OCI-M2 (cell line): ENCODE data around the gene RBM11.
"Not testable (repeated sequence)": the region's sequence is repeated elsewhere in the genome, so short reads cannot be mapped to it uniquely, and the experiment has no call there.

Source experiments
- DNase-seq: peaks from one replicate; lab custom pipeline; 2025; ENCODE audit not compliant: unreplicated experiment; lab: John Stamatoyannopoulos, UW

Gene RBM11, protein sequence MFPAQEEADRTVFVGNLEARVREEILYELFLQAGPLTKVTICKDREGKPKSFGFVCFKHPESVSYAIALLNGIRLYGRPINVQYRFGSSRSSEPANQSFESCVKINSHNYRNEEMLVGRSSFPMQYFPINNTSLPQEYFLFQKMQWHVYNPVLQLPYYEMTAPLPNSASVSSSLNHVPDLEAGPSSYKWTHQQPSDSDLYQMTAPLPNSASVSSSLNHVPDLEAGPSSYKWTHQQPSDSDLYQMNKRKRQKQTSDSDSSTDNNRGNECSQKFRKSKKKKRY

DNA sequence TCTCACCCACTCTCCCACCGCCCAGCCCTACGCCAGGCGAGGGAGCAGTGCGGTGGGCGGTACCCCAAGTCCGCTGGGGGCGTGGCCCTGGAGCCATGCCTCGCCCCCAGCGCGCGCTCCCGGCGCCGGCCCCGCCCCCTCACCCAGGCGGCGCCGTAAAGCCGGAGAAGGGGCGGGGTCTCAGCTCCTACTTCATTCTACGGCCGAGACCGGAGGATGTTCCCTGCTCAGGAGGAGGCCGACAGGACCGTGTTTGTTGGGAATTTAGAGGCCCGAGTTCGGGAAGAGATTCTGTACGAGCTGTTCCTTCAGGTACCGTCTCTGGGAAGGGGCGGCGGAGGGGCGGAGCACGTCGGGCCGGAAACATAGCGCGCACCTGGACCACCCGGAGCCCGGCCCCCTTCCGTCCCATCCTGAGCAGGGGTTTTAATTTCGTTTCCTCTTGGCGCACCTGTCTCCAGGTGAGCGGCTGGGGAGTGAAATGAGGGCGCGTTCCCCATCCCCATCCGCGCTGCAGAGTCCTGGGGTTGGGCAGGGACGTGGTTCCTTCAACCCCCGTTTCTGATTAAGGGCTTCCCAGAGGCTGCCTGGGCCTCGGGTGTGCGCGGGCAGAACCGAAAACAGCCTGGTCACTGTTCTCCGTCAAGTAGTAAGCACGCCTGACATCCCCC lies at the start of gene RBM11:
RBM11 (plus strand) TSS at position 187 of the 671 bp plus-strand sequence; CDS start at position 217, 30 bp downstream.
- peak; percentile 29 for DNase-seq

DNA sequence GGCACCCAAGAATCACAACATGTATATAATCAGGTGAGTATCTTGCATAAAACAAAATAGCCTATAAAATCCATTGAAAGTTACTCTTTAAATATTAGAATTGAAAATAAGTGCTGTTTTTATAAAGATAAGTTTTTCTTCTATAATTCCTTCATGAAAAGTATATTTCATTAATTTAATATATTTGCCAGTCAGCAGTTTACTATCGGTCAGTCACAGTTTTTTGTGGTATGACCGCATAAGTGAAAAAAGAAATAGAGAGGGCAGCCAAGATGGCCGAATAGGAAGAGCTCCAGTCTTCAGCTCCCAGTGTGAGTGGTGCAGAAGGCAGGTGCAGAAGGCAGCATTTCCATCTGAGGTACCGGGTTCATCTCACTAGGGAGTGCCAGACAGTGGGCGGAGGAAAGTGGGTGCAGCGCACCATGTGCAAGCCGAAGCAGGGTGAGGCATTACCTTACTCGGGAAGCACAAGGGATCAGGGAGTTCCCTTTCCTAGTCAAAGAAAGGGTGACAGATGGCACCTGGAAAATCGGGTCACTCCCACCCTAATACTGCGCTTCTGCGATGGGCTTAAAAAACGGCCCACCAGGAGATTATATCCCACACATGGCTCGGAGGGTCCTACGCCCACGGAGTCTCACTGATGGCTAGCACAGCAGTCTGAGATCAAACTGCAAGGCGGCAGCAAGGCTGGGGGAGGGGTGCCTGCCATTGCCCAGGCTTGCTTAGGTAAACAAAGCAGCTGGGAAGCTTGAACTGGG lies 49.3 kb upstream of the RBM11 start:
- not testable (repeated sequence) for DNase-seq

DNA sequence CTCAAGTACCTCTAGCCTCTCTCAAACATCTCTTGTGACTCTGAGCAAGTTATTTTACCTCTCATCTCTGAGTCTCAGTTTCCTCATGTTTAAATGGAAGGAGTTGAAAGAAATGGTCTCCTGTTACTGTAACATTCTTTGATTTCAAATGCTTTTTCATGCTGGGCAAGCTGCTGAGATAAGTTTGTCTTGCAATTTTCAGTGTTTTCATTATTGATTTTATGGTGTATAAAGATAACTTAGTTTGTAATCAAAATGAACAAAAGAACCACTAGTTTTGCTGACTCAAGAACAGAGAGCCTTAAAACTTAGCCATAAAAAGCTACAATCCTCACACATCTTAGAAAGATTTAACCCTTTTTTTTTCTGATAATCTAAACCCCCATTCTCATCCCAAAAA lies 9.7 kb upstream of the RBM11 start:
- no peak for DNase-seq

DNA sequence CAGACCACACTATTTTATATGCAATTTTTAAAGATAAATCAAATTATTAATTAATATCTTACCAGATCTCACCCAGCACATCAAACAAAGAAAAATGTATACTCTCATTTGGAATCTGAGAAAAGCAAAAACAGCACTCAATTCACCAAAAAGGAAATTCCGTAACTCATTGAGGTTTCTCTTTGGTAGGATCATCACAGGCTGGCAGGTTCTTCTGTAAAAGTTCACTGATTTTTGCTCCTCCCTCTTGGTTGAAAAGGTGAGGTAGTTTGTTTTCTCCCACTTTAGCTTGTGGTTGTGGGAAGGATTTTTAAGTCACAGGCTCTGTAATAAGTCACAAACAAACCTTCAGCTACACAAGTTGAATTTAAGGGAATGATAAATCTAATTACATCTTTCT lies 5.2 kb upstream of the RBM11 start, which contains the start of gene LIPI:
LIPI (minus strand) TSS at position 218 of the 400 bp plus-strand sequence; CDS start at position 108, 110 bp downstream.
- no peak for DNase-seq

DNA sequence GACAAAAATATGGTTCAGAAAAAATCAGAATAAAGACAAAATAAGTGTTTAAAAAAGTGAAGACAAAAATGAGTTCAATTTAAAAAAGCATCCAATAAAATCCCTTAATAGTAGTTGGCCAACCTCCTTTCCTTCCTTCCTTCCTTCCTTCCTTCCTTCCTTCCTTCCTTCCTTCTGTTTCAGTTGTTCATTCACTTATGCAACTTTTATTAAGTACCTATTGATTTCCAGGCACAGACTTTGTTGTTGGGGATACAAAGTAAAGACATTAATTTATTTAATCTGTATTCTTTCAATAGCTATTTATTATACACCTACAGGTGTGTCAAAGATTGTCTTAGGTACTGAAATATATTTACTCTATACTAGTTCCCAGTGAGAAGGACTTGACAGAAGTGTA lies 2.8 kb upstream of the RBM11 start:
- DNase-seq, result no peak

DNA sequence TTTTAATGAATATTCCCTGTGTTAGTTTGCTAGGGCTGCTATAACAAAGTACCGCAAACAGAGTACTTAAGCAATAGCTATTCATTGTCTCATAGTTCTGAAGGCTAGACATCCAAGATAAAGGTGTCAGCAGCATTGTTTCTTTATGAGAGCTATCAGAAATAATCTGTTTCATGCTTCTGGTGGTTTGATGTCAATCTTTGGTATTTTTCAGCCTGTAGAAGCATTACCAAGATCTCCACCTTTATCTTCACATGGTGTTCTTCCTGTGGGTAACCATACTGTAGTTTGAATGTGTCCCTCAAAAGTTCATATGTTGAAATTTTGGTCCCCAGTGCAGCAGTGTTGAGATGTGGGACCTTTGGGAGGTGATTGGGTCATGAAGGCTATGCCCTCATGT lies 7.4 kb downstream of the RBM11 start:
- no peak for DNase-seq

DNA sequence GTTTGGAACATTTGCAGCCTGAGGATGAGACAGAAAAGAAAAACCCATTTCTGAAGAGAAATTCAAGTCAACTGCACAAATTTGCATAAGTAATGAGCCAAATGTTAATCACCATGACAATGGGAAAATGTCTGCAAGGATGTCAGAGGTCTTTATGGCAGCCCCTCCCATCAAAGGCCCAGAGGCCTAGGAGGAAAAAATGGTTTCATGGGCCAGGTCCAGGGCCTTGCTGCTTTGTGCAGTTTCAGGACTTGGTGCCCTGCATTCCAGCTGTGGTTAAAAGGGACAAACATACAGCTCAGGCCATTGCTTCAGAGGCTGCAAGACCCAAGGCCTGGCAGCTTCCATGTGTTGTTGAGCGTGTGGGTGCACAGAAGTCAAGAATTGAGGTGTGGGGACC lies 13.4 kb downstream of the RBM11 start:
- DNase-seq, result no peak

DNA sequence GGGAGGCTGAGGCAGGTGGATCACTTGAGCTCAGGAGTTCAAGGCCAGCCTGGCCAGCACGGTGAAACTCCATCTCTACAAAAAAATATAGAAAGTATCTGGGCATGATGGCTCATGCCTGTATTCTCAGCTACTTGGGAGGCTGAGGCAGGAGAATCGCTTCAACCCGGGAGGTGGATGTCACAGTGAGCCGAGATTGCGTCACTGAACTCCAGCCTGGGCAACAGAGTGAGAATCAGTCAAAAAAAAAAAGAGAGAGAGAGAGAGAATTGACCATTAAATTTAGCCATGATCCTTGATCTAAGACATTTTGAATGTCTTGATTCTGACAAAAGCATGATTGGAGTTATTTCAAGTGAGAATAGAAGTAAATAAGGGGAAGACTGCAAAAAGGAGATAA lies 19.1 kb downstream of the RBM11 start:
- DNase-seq, result no peak

DNA sequence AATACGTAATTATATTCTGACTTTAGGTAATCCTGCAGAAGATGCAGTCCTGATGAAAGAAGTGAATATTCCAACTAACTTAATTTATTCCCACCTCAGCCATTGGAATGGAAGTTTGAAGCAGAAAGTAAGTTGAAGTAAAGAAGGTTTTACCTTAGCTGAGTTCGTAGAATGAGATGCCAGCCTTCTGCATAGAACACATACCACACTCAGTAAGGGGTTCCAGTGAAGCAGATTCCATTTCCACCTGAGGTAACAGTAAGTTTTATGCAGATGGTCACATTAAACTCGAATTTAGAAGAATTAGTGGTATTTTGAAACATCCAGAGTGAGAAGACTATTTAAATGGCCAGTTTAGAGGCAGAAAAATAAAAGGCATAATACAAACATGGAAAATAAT lies 20.2 kb downstream of the RBM11 start:
- no peak for DNase-seq

DNA sequence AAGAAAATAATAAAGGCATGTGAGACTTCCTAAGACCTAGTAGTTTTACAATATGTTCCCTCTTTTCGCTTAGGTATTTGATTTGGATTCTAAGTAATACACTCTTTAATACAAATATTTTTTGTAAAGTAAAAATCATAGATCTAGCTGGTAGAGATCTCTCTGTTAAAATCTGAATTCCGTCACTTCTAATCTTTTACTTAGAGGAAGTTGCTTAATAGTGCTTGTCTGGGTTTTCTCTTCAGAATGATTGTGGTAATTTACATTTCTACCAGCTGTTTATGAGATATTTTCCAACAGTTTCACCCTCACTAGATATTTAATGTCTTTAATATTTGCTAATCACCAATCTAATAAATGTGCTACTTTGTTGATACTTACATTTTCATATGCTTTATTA lies 23.3 kb downstream of the RBM11 start:
- no peak for DNase-seq

DNA sequence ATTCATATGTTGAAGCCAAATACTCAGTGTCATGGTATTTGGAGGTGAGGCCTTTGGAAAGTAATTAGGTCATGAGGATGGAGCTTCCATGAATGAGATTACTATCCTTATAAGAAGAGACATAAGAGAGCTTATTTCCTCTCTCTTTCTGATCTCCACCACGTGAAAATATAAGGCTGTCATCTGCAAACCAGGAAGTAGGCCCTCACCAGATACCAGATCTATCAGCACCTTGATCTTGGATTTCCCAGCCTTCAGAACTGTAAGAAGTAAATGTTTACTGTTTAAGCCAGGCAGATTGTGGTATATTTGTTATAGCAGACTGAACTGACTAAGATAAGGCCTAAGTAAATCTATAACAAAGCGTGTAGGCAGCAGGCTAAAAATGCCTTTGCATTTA lies 25.3 kb downstream of the RBM11 start:
- no peak for DNase-seq

DNA sequence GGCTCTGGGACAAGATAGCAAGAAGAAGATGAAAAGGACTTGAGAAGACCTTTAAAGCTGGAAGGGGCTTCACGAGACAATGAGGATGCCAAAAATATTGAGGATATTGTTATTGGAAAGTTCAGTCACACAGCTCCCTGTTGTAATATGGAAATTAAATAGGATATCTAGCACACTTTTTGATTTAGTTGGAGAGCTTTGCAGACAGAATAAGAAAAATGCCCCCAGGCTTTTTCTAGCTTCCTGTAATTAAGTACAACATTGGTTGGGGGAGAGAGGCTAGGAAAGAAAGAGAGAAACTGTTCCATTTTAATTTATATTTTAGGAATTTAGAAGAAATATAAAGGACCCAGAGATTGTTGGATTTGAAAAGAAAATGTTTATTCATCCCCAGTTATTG lies 27.5 kb downstream of the RBM11 start:
- no peak for DNase-seq

DNA sequence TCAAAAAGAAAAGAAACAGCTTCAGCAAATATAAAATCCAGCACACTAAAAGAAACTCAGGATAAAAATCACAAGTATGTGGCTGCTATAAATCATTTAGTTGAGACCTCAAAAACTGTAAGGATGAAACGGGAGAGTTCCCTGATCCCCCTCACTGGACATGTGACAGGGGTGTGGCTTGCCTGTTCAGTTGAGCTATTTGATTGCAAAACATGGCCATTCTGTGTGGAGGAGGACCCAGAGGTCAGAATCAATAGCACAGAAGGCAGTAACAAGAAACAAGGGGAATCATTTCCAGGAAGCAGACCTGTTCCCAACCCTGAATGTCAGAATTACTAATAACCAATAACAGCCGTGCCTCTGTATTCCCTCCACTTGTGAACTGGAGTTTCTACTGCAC lies 27.9 kb downstream of the RBM11 start:
- no peak for DNase-seq

DNA sequence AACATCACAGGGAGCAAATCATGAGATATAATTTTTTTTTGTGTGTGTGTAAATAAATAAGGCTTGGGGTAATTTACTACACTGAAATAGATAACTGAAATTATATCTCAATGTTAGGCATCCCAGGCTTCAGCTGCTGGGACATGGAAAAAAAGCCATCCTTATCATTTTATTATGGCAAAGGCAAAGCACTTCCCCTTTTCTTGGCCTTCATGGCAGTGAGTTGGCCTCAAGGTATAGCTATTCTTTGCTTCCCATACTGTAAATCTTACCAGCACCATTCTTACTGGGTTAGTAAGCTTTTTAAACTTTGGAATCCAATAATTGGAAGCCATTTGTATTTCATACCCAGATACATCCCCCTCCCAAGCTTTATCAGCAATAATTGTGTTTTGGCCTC lies 29.0 kb downstream of the RBM11 start:
- no peak for DNase-seq

DNA sequence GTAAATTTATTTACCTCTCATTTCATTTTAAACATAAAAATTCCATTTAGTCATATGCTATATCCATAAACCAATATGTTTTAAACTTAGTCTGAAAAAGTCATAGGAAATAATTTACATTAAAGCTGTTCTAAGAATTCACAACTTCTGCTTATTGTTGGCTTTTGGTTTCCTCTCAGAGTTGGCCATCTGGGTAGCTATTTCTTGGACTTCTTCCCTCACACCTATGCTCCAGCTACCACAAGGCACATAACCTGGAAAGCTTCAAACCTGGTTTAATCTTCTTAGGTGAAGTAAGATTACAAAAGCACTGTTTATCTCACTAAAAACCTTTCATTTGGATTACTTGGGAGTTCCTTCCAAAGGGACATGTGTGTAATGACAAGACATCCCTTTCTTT lies 29.8 kb downstream of the RBM11 start:
- no peak for DNase-seq

DNA sequence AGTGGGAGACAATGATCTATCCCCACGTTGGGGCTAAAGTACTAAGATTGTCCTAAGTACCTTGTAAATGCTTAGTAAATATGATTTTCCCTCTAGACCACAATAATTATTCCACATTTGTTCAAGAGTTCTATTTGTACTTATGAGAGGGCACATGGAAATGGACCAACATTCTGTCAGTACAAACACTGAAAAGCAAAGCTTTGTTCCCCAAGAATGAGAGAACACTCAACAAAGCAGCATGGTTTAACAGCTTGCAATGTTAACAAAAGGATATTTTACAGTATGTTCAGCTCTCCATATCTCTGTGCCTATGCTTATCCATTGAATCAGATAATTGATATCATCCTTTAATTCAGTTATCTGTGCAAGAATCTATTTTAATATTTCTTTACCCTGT lies 35.4 kb downstream of the RBM11 start:
- no peak for DNase-seq

DNA sequence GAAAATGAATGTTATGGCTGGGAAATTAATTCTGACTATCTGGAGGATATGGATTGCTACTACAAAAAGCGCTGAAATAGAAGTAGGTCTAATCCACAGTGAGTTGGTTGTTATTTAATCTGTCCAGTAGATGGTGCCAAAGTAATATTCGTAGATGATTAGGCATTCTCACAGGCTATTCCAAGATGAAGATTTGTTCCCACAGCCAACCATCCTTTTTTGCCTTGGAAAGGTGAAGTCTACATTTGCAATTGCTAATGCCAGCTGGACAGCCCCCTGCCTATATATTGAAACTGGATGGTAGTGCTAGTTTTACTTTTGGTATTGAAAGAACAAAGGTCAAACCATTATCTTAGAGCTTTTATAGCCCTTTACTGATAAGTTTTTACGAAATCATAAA lies 43.8 kb downstream of the RBM11 start:
- no peak for DNase-seq

DNA sequence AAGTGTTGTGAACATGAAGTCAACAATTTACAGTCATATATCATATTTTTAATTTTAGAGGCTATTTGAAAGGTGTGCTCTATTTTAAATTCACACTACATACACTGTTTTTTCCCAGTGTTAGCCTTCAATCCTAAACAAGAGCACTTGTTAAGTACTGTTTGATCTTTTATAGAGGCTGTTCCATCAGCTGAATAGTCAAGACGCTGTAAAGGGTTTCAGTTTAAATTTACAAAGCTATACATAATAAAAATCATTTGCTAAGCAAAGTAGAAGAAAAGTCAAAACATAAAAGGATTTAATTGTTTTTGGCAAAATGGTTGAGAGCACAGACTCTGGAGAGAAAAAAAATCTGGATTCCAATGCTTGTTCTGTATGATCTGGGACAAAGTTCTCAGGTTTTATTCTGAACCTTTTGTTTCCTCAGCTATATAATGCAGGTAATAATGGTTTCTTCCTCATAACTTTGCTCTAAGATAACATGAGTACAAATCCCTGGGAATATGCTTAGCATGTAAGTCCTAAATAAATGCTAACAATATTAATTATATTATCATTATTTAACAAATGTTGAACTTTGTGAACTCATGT lies 44.3 kb downstream of the RBM11 start:
- no peak for DNase-seq

DNA sequence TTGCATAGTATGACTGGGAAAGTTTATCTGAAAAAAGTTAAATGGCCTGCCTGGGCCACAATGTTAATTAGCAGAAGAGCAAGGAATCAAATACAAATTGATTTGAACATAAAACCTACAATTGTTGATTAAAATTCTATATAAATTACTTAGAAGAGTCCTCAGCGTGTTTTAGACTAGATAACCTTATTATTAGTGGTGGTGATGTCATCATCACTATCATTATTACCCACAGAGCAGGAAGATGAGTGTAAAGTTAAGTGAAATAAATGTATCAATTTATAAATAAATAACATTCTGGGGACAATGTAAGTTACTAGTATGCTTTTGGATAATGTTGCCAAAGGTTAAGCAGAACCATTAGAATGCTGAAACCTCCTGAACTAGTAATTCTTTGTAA lies 46.1 kb downstream of the RBM11 start:
- DNase-seq, result no peak

DNA sequence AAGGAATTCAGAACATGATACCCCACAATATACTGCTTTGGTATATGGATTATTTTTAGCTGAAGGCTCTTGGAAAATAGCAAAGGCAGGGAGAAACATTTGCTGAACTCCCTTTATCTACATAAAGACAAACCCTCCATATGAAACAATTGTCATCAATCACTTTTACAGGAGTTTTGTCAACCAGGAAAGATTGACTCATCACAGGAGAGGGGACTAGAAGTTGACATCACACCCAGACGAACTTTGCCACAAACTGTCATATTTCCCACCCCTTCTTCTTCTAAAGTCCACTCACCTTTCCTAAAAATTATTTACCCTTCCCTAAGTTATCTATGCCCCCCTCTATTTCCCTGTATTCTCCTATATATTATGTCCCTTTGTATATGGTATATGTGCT lies 47.9 kb downstream of the RBM11 start:
- no peak for DNase-seq

DNA sequence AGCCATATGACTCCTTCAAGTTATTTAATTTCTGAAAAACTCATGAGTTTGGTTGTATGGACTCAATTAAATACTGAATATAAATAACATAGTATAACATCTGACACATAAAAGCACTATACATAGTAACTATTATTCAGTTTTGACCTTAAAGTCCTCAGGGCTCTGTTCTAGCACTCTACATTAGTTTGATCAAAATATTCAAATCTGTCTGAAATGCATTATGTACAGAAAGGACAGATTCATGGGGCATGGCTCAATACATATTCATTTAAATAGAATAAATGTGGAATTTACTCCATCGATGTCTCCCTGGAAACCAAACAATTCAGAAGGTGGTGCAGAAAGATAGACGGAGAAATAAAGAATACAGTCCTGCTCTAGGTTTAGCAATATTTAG lies 49.1 kb downstream of the RBM11 start:
- DNase-seq, result no peak

DNA sequence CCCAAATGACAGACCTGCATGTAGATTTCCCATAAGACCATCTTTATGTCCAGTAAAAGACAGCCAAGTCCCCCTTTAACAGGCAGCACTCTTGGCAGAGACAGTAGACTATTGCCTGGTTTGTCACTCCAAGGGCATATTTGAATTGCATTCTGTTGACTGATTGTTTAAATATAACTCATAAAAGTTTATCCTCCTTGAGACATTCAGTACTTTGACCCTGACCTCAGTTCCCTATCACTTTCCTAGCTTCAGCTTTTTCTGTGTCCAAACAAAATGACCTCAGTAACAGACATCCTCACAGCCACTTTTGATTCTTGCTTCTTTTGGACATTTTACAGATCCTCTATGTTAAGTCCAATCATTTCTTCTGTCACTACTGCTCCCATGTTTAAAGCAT lies 51.1 kb downstream of the RBM11 start:
- no peak for DNase-seq
